CD1c-positive myeloid dendritic cell (primary cell): ENCODE measurements around the gene SAPCD1.
A peak's percentile ranks its signal among the peaks of the same experiment; 100 is the strongest.
"Not testable (repeated sequence)": the region's sequence is repeated elsewhere in the genome, so short reads cannot be mapped to it uniquely, and the experiment has no call there.

ENCODE experiments used
- DNase-seq: peaks from one replicate; pipeline ENCODE4 v3.0.0-alpha.2; 2016; ENCODE audit errors: extremely low spot score

Gene SAPCD1

GRCh38 chr6:31777667-31778050 lies 15.2 kb downstream of the SAPCD1 start:
- DNase-seq, result no peak

GRCh38 chr6:31778193-31778592 lies 15.7 kb downstream of the SAPCD1 start:
- DNase-seq, result no peak

GRCh38 chr6:31778999-31779885 lies 16.8 kb downstream of the SAPCD1 start:
- DNase-seq, result no peak

- no peak for DNase-seq
Measured at GRCh38 chr6:31779908-31780307, 17.5 kb downstream of the SAPCD1 start.

- no peak for DNase-seq
Measured at GRCh38 chr6:31780507-31781243, 18.2 kb downstream of the SAPCD1 start.

GRCh38 chr6:31781244-31782125 lies 19.0 kb downstream of the SAPCD1 start:
- no peak for DNase-seq

GRCh38 chr6:31782126-31782855 lies 19.8 kb downstream of the SAPCD1 start:
- DNase-seq, result no peak

- no peak for DNase-seq
Measured at GRCh38 chr6:31784098-31784925, 21.9 kb downstream of the SAPCD1 start.

- DNase-seq, result no peak
Measured at GRCh38 chr6:31785475-31785874, 23.0 kb downstream of the SAPCD1 start.

- peak; percentile 46 for DNase-seq
Measured at GRCh38 chr6:31791324-31792089, 29.1 kb downstream of the SAPCD1 start.

- DNase-seq, result no peak
Measured at GRCh38 chr6:31792090-31792374, 29.6 kb downstream of the SAPCD1 start.

GRCh38 chr6:31792761-31793171 lies 30.3 kb downstream of the SAPCD1 start:
- no peak for DNase-seq

GRCh38 chr6:31793927-31794245 lies 31.4 kb downstream of the SAPCD1 start:
- not testable (repeated sequence) for DNase-seq

- no peak for DNase-seq
Measured at GRCh38 chr6:31794294-31794865, 31.9 kb downstream of the SAPCD1 start.

- DNase-seq, result no peak
Measured at GRCh38 chr6:31794866-31795615, 32.6 kb downstream of the SAPCD1 start.

GRCh38 chr6:31795616-31796298 lies 33.3 kb downstream of the SAPCD1 start, which contains the start of gene VARS1:
TSS of gene VARS1 (minus strand) at chr6:31795752. CDS start at chr6:31795217, 535 bp downstream.
- peak; percentile 97 for DNase-seq

GRCh38 chr6:31796993-31797385 lies 34.5 kb downstream of the SAPCD1 start:
- DNase-seq, result no peak

GRCh38 chr6:31797588-31797987 lies 35.1 kb downstream of the SAPCD1 start:
- no peak for DNase-seq
